Stomach smooth muscle (tissue), 2 donors: Measurements from ENCODE around the gene ZNF620.

ENCODE experiments used
- H3K27ac ChIP-seq: one replicate; pipeline ENCODE4 v1.7.0; 2013; ENCODE audit warnings: mild to moderate bottlenecking, low read length, inconsistent platforms
- H3K27me3 ChIP-seq, 2 donors: one replicate each; pipeline ENCODE4 v1.7.0; 2013; ENCODE audit warnings: low read length in 2 of 2; ENCODE audit not compliant: insufficient read depth in 2 of 2, control insufficient read depth in 1 of 2
- H3K36me3 ChIP-seq, 2 donors: one replicate each; pipeline ENCODE4 v1.7.0; 2013; ENCODE audit warnings: low read length in 2 of 2; ENCODE audit not compliant: control insufficient read depth in 2 of 2, insufficient read depth in 2 of 2
- H3K4me1 ChIP-seq: one replicate; pipeline ENCODE4 v1.7.0; 2013; ENCODE audit warnings: low read length; ENCODE audit not compliant: control insufficient read depth, insufficient read depth
- H3K4me3 ChIP-seq, 2 donors: one replicate each; pipeline ENCODE4 v1.7.0; 2013; ENCODE audit warnings: low read length in 2 of 2
- H3K9ac ChIP-seq, 2 donors: one replicate each; pipeline ENCODE4 v1.7.0; 2013; ENCODE audit warnings: low read length in 2 of 2, mild to moderate bottlenecking in 1 of 2
- H3K9me3 ChIP-seq, 2 donors: one replicate each; pipeline ENCODE4 v1.7.0; 2013; ENCODE audit warnings: low read length in 2 of 2; ENCODE audit not compliant: control insufficient read depth in 2 of 2
- donor health status: healthy.
- donor health status: Pancreatic carcinoma.

Gene ZNF620

DNA sequence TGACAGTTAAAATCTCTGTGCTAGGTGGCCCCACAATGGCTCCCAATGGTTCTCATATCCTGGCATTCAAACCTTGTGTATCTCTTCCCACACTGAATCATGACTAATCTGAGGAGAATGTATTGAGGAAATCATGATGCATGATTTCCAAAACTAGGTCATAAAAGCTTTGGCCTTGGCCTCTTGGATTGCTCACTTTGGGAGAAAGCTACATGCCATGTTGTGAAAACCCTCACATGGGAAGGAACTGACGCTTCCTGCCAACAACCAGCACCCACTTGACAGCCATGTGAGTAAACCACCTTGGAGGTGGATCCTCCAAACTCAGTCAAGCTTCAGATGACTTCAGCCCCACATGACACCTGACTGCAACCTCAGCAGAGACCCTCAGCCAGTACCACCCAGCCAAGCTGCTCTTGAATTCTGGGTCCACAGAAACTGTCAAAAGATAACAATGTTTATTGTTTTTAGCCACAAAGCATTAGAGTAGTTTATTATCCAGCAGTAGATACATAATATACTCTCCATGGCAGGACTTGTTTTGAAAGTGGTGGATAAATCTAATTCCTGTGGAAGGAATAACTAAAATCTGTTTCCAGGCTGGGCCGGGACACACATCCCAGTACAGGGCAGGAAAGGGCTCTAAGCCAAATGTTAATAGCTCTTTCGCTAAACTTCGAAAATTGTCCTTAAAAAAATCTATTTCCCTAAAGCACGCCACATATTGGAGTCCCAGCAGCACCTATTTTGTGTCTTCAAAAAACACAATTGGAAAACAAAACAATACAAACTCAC, 1.0 kb upstream of the ZNF620 start:
- H3K9ac ChIP-seq = peak overlapping the region in 1 of 2 donors; percentile 92
- H3K27ac ChIP-seq = peak overlapping the region; percentile 37
- peaks cover 7% of the 10 kb centered on the region for H3K4me1 ChIP-seq
- peak overlapping the region in 1 of 2 donors; percentile 94 for H3K4me3 ChIP-seq
- H3K36me3 ChIP-seq = no peaks in the 10 kb centered on the region
- H3K27me3 ChIP-seq = no peaks in the 10 kb centered on the region
- H3K9me3 ChIP-seq = no peaks in the 10 kb centered on the region

DNA sequence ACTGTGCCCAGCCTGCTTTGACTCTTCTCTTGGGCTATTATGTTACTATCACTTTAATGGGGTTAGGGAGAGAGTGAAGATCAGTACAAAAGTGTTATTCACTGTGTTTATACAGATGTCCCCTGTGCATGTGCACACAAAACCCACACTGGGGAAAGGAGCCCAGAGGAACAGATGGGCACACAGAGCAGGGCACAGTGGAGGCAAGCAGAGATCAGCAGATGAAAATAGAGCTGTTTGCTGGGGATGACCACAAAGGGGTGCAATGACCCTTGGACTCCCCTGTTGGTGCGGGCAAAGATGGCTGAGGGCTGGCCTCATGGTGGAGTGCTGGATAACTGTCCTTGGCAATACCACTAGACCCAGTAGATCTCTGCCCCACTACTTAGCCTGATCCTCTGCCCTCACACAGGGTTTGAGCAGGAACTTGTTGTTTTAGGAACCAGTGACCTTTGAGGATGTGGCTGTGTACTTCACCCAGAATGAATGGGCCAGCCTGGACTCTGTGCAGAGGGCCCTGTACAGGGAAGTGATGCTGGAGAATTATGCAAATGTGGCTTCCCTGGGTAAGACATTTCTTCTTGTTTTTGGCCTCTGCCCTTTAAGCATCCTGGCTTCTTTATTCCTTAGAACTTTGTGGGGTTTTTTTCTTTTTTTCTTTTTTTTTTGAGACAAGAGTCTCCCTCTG, 5.3 kb downstream of the ZNF620 start:
- Histone ChIP-seq H3K9me3 (no peaks in the 10 kb centered on the region), H3K4me3 (no peak overlapping the region), H3K27me3 (no peaks in the 10 kb centered on the region), H3K9ac (no peak overlapping the region), H3K36me3 (peaks cover 18 to 24% of the 10 kb centered on the region in 2 donors), H3K27ac (no peak overlapping the region), H3K4me1 (no peaks in the 10 kb centered on the region)

DNA sequence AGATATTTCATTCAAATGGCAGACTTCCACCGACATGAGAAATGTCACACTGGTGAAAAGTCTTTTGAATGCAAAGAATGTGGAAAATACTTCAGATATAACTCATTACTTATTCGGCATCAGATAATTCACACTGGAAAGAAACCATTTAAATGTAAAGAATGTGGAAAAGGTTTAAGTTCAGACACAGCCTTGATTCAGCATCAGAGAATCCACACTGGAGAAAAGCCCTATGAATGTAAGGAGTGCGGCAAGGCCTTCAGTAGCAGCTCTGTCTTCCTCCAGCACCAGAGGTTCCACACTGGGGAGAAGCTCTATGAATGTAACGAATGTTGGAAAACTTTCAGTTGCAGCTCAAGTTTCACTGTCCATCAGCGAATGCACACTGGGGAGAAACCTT, 10.4 kb downstream of the ZNF620 start:
- H3K36me3 ChIP-seq = peaks cover 14 to 25% of the 10 kb centered on the region in 2 donors
- no peak overlapping the region for H3K27ac ChIP-seq

DNA sequence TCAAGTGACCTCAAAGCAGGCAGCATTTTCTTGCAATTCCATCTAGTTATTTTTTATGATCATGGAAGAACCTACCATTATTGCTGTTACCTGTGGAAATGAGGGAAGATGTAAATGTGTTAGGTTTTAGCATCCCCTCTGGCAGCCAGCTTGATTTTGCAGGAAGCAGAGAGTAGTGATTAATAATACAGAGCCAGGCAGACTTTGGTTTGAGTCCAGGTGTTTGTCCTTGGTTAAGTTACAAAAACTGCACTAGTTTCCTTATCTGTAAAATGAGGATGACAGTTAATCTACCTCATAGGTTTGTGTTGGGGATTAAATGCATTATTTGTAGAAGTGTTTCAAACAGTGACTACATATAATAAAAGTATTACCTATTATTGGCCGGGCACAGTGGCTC, 12.2 kb downstream of the ZNF620 start:
- no peak overlapping the region for H3K4me3 ChIP-seq
- no peak overlapping the region for H3K9ac ChIP-seq
- H3K36me3 ChIP-seq = peaks cover 4 to 17% of the 10 kb centered on the region in 2 donors
- H3K27me3 ChIP-seq = no peaks in the 10 kb centered on the region
- H3K9me3 ChIP-seq = no peaks in the 10 kb centered on the region
- no peak overlapping the region for H3K27ac ChIP-seq
- H3K4me1 ChIP-seq = no peaks in the 10 kb centered on the region

More for the DNA sequence above, 10.4 kb downstream of the ZNF620 start:
- Histone ChIP-seq H3K4me1 (no peaks in the 10 kb centered on the region), H3K9ac (no peak overlapping the region), H3K27me3 (no peaks in the 10 kb centered on the region), H3K9me3 (no peaks in the 10 kb centered on the region), H3K4me3 (no peak overlapping the region)

DNA sequence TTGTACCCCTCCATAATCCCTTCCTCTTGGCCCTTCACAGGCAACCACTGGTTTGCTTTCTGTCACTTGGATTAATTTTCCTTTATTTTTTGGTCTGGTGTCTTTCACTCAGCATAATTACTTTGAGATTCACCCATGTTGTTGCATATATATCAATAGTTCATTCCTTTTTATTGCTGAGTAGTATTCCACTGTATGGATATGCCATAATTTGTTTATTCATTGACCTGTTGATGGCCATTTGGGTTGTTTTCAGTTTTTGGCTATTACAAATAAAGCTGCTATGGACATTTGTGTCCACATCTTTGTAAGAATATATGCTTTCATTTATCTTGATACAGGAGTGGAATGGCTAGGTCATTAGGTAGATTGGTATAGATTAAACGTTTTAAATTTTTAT, 13.0 kb downstream of the ZNF620 start:
- Histone ChIP-seq H3K27me3 (no peaks in the 10 kb centered on the region), H3K27ac (no peak overlapping the region), H3K4me1 (peaks cover under 1% of the 10 kb centered on the region), H3K9ac (no peak overlapping the region), H3K9me3 (no peaks in the 10 kb centered on the region), H3K4me3 (no peak overlapping the region), H3K36me3 (peaks cover 4 to 17% of the 10 kb centered on the region in 2 donors)

DNA sequence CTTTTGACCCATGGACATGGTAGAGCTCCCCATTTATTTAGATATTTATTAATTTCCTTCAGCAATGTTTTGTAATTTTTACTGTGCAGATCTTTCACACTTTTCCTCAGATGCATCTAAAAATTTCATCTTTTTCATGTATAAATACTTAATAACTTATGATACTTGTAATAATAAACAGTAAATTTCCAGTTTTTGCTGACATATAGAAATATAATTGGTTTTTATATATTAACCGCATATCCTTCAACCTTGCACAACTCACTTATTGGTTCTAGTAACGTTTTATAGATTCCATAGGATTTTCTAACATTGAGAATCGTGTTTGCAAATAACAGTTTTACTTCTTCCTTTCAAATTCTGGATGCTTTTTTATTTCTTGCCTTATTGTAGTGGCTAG, 15.4 kb downstream of the ZNF620 start:
- H3K4me3 ChIP-seq = no peak overlapping the region
- H3K9me3 ChIP-seq = no peaks in the 10 kb centered on the region
- peaks cover 2 to 8% of the 10 kb centered on the region in 2 donors for H3K36me3 ChIP-seq
- H3K4me1 ChIP-seq = peaks cover 15% of the 10 kb centered on the region
- no peaks in the 10 kb centered on the region for H3K27me3 ChIP-seq
- no peak overlapping the region for H3K27ac ChIP-seq
- no peak overlapping the region for H3K9ac ChIP-seq

DNA sequence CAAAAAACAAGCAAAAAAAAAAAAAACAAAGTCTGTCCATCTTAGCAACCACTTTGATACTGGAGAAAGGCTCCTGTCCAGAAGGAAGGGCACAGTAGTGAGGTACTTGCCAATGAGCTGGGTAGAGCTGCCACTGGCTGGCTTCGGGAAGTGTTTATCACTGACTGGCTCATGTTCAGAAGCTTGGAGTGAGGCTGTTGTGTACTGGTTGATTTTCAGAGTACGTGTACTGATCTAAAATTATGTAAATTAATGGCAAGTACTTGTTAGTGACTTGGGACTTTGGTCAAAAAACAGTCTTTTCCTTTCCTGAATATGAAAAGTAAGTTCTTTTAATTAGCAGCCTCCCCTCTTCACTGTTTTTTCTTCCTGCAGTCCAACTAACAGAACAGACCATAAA, 17.9 kb downstream of the ZNF620 start:
- Histone ChIP-seq H3K4me3 (peak overlapping the region in 1 of 2 donors; percentile 97), H3K27me3 (no peaks in the 10 kb centered on the region), H3K4me1 (peaks cover 15% of the 10 kb centered on the region), H3K36me3 (peaks cover 0 to 4% of the 10 kb centered on the region in 2 donors), H3K9ac (peak overlapping the region; percentile 89 to 98), H3K27ac (peak overlapping the region; percentile 88), H3K9me3 (no peaks in the 10 kb centered on the region)

DNA sequence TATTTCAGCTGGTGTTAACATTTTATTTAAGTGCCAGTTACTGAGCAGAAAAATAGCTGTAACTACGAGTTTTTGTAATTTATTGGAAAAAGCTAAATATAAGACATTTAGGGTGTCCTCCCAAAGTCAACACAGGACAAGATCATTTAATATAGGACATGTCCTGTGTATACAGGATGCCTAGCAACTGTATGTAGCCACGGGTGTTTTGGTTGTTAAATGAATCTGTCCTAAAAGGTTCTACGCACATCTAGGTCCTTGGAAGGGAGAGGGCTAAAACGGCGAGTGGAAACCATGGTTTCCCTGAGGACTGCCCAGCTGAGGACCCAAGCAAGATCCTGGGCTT, 18.4 kb downstream of the ZNF620 start:
- peak overlapping the region; percentile 94 to 97 for H3K4me3 ChIP-seq
- peak overlapping the region; percentile 89 to 98 for H3K9ac ChIP-seq
- H3K4me1 ChIP-seq = peaks cover 15% of the 10 kb centered on the region
- H3K27ac ChIP-seq = peak overlapping the region; percentile 88
- no peaks in the 10 kb centered on the region for H3K27me3 ChIP-seq
- H3K9me3 ChIP-seq = no peaks in the 10 kb centered on the region
- peaks cover 3 to 7% of the 10 kb centered on the region in 2 donors for H3K36me3 ChIP-seq

DNA sequence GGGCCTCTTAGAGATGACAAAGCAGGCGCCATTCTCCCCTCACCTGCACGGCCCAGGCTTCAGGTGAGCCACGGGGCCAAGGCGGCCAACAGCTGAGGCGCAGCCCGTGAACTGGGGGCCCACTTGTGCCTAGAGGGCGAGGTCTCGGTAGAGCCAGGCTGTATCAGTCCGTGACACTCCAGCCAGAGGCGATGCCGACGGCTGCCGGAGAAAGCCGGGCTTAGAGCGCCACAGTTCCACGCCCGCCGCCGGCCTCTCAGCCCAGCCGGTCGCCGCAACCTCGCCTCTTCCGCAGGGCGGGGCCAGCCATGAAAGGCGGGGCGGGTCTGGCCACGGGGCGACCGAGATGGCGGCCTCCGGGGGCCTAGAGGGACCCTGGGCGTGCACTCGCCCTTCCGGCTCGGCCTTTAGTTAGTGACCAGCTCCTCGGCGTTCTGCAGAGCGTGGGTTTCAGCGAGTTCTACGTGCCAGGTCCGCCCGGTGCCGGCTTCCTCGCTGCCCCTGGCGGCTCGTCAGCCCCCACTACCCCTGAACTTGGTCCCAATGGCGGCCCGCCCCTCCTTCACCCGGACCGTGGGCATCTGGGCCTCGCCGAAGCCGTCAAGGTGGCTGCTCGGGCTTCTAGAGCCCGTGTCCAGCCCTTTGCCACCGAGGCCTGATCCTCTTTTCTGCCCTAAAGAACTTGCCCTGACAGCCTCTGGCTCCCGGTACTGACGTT, 18.9 kb downstream of the ZNF620 start, which contains the start of gene ZNF621:
Gene ZNF621, plus strand, starts transcription at position 393 of the 718 bp plus-strand sequence. CDS start 881 bp downstream, outside the sequence.
- H3K27ac ChIP-seq = peak within 1 kb of the TSS; percentile 88
- H3K9ac ChIP-seq = peak within 1 kb of the TSS; percentile 89 to 98
- H3K36me3 ChIP-seq = peaks cover 5 to 12% of the 10 kb centered on the region in 2 donors
- peaks cover 15% of the 10 kb centered on the region for H3K4me1 ChIP-seq
- no peaks in the 10 kb centered on the region for H3K9me3 ChIP-seq
- no peaks in the 10 kb centered on the region for H3K27me3 ChIP-seq
- peak within 1 kb of the TSS; percentile 94 to 97 for H3K4me3 ChIP-seq

DNA sequence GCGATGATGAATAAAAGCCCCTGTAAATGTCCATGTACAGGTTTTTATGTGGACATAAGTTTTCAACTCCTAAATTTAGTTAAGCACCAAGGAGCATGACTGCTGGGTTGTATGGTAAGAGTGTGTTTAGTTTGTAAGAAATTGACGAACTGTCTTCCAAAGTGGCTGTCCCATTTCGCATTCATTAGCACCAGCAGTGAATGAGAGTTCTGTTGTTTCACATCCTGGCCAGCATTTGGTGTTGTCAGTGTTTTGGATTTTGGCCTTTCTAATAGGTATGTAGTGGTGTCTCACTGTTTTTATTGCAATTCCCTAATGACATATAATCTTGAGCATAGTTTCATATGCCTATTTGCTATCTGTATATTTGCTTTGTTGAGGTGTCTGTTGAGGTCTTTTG, 22.6 kb downstream of the ZNF620 start:
- peaks cover 0 to 9% of the 10 kb centered on the region in 2 donors for H3K9me3 ChIP-seq
- H3K4me3 ChIP-seq = no peak overlapping the region
- H3K27ac ChIP-seq = no peak overlapping the region
- H3K27me3 ChIP-seq = no peaks in the 10 kb centered on the region
- no peak overlapping the region for H3K9ac ChIP-seq
- peaks cover 15% of the 10 kb centered on the region for H3K4me1 ChIP-seq
- peaks cover 35 to 39% of the 10 kb centered on the region in 2 donors for H3K36me3 ChIP-seq
